Hepatocyte (in vitro differentiated cells): ENCODE data around the gene NOC2L. TPM values are rescaled to one million over a fixed set of nuclear protein-coding genes. Genes with fewer than 3 reads are reported as not detected.

ENCODE experiments used
- DNase-seq: peaks from one replicate; pipeline ENCODE4 v3.0.0-alpha.2; 2016; ENCODE audit warnings: low spot score
- H2AFZ ChIP-seq: fragments of 200-600 bp; sonication (generic); 2 replicates; pipeline ENCODE4 v1.6.0; 2016; ENCODE audit warnings: antibody characterized with exemption, mild to moderate bottlenecking
- H3K27ac ChIP-seq: fragments of 200-600 bp; sonication (generic); 2 replicates; pipeline ENCODE4 v1.5.1; 2016; ENCODE audit warnings: mild to moderate bottlenecking
- H3K27me3 ChIP-seq: fragments of 200-600 bp; sonication (generic); 2 replicates; pipeline ENCODE4 v1.6.1; 2016
- H3K36me3 ChIP-seq: fragments of 200-600 bp; sonication (generic); replicated peaks from 2 replicates; pipeline ENCODE4 v1.5.1; 2016; ENCODE audit warnings: low read depth; ENCODE audit not compliant: insufficient read depth
- H3K4me1 ChIP-seq: fragments of 200-600 bp; sonication (generic); 2 replicates; pipeline ENCODE4 v1.5.1; 2016; ENCODE audit warnings: mild to moderate bottlenecking, moderate library complexity; ENCODE audit not compliant: insufficient read depth
- H3K4me2 ChIP-seq: fragments of 200-600 bp; sonication (generic); 2 replicates; pipeline ENCODE4 v1.6.0; 2016
- H3K4me3 ChIP-seq: fragments of 200-600 bp; sonication (generic); 2 replicates; pipeline ENCODE4 v1.5.1; 2016; ENCODE audit warnings: mild to moderate bottlenecking
- H3K79me2 ChIP-seq: fragments of 200-600 bp; sonication (generic); 2 replicates; pipeline ENCODE4 v1.6.0; 2017; ENCODE audit warnings: mild to moderate bottlenecking
- H3K9me2 ChIP-seq: fragments of 200-600 bp; sonication (generic); replicated peaks from 2 replicates; pipeline ENCODE4 v1.6.0; 2017; ENCODE audit warnings: mild to moderate bottlenecking; ENCODE audit not compliant: insufficient read depth
- H3K9me3 ChIP-seq: fragments of 200-600 bp; sonication (generic); 2 replicates; pipeline ENCODE4 v1.5.1; 2016; ENCODE audit warnings: low read depth, mild to moderate bottlenecking
- H4K20me1 ChIP-seq: fragments of 200-600 bp; sonication (generic); 2 replicates; pipeline ENCODE4 v1.6.0; 2016; ENCODE audit warnings: mild to moderate bottlenecking; ENCODE audit not compliant: insufficient read depth, poor library complexity, severe bottlenecking
- CTCF ChIP-seq: fragments of 200-600 bp; sonication (generic); IDR thresholded peaks from 2 replicates; pipeline ENCODE4 v1.5.1; 2016; ENCODE audit warnings: antibody characterized with exemption, mild to moderate bottlenecking; ENCODE audit not compliant: poor library complexity
- EZH2 ChIP-seq: fragments of 200-600 bp; sonication (generic); IDR thresholded peaks from 2 replicates; pipeline ENCODE4 v1.6.1; 2016; ENCODE audit warnings: antibody characterized with exemption, mild to moderate bottlenecking, borderline replicate concordance
- EZH2phosphoT487 ChIP-seq: fragments of 200-600 bp; sonication (generic); IDR thresholded peaks from one replicate; pipeline ENCODE4 v1.6.1; 2018; ENCODE audit warnings: antibody characterized with exemption, mild to moderate bottlenecking, low read depth, moderate library complexity; ENCODE audit not compliant: unreplicated experiment, severe bottlenecking
- WGBS: methylation state at CpG from one replicate; pipeline ENCODE4 v1.1.6; 2016; ENCODE audit warnings: low lambda C conversion rate; ENCODE audit errors: missing lambda C conversion rate; 5-methylcytosine and 5-hydroxymethylcytosine counted together
- polyA plus RNA-seq: library from polyadenylated mRNA; unstranded; fragments of >200 nt; fragmentation: Nextera tagmentation; extraction: Ambion mirVana; gene quantifications from 2 replicates; pipeline ENCODE4 v1.2.1, GENCODE V29; 2016
- total RNA-seq: library from RNA; depleted of rRNA; stranded (reverse); fragments of >200 nt; gene quantifications from 2 replicates; pipeline ENCODE4 v1.2.3, GENCODE V29; 2014

Gene NOC2L
- total and polyA plus RNA-seq, 2 experiments from 2014 or later: 44.3 to 66.6 TPM

- Histone ChIP-seq H4K20me1 (no peaks in the 10 kb centered on the region), H2AFZ (no peak overlapping the region), H3K9me2 (no peaks in the 10 kb centered on the region), H3K27me3 (peaks cover 22% of the 10 kb centered on the region), H3K4me3 (no peak overlapping the region), H3K9me3 (no peaks in the 10 kb centered on the region), H3K4me1 (peaks cover 42% of the 10 kb centered on the region), H3K4me2 (peak overlapping the region; percentile 96), H3K36me3 (no peaks in the 10 kb centered on the region), H3K79me2 (no peaks in the 10 kb centered on the region), H3K27ac (peak overlapping the region; percentile 70)
- TF ChIP-seq EZH2phosphoT487: no peak
- no peak for TF ChIP-seq CTCF
- no peak for TF ChIP-seq EZH2
- DNase-seq: peak; percentile 54
- WGBS: 35% methylated on average over 25 of the region's 27 CpGs
Observed at GRCh38 chr1:942864-943533, 16.1 kb downstream of the NOC2L start.

- H3K9me3 ChIP-seq: no peaks in the 10 kb centered on the region
- no peaks in the 10 kb centered on the region for H3K9me2 ChIP-seq
- peak overlapping the region; percentile 70 for H3K27ac ChIP-seq
- no peaks in the 10 kb centered on the region for H3K36me3 ChIP-seq
- no peak for TF ChIP-seq EZH2
- no peak for TF ChIP-seq EZH2phosphoT487
- no peak for TF ChIP-seq CTCF
- H2AFZ ChIP-seq: no peak overlapping the region
- no peaks in the 10 kb centered on the region for H3K79me2 ChIP-seq
- peak overlapping the region; percentile 27 for H3K4me3 ChIP-seq
- WGBS: 0% methylated on average over 4 of the region's 48 CpGs
- DNase-seq: peak; percentile 61
- H3K27me3 ChIP-seq: peaks cover 22% of the 10 kb centered on the region
- peaks cover 42% of the 10 kb centered on the region for H3K4me1 ChIP-seq
- H4K20me1 ChIP-seq: no peaks in the 10 kb centered on the region
- peak overlapping the region; percentile 96 for H3K4me2 ChIP-seq
Observed at GRCh38 chr1:942411-942821, 16.6 kb downstream of the NOC2L start.

GRCh38 chr1:941588-942383 is 17.3 kb downstream of the NOC2L start:
- Histone ChIP-seq H3K27me3 (peaks cover 22% of the 10 kb centered on the region), H3K9me3 (no peaks in the 10 kb centered on the region)
- TF ChIP-seq EZH2: no peak
- no peak for TF ChIP-seq EZH2phosphoT487
- no peak for TF ChIP-seq CTCF

More at GRCh38 chr1:941588-942383, 17.3 kb downstream of the NOC2L start:
- peak; percentile 92 for DNase-seq
- H4K20me1 ChIP-seq: no peaks in the 10 kb centered on the region
- H3K79me2 ChIP-seq: no peaks in the 10 kb centered on the region
- peak overlapping the region; percentile 86 for H3K27ac ChIP-seq
- no peak overlapping the region for H2AFZ ChIP-seq
- peaks cover 42% of the 10 kb centered on the region for H3K4me1 ChIP-seq
- peak overlapping the region; percentile 96 for H3K4me2 ChIP-seq
- 0% methylated on average over 2 of the region's 98 CpGs for WGBS
- no peaks in the 10 kb centered on the region for H3K36me3 ChIP-seq
- H3K9me2 ChIP-seq: no peaks in the 10 kb centered on the region
- peak overlapping the region; percentile 27 for H3K4me3 ChIP-seq
